Mononuclear cell (primary cell): ENCODE measurements around the gene PGAP3. TPM values are rescaled to one million over a fixed set of nuclear protein-coding genes. Genes with fewer than 3 reads are reported as not detected.

Experiments
- H3K27me3 ChIP-seq: 2 replicates; pipeline ENCODE4 v1.6.0; 2011; ENCODE audit warnings: low read length, control low read depth; ENCODE audit not compliant: insufficient read depth
- H3K4me1 ChIP-seq: 2 replicates; pipeline ENCODE4 v1.5.1; 2011; ENCODE audit warnings: mild to moderate bottlenecking, low read length, control low read depth; ENCODE audit not compliant: insufficient read depth
- H3K4me3 ChIP-seq: 2 replicates; pipeline ENCODE4 v1.5.1; 2011; ENCODE audit warnings: mild to moderate bottlenecking, low read length, moderate library complexity
- H3K9me3 ChIP-seq: 2 replicates; pipeline ENCODE4 v1.5.1; 2011; ENCODE audit warnings: low read depth, mild to moderate bottlenecking, control low read depth, low read length
- total RNA-seq: library from RNA; depleted of rRNA; stranded (reverse); fragments of >200 nt; gene quantifications from one replicate; pipeline ENCODE4 v1.2.3, GENCODE V29; 2012

PGAP3 gene
- total RNA-seq, 1 donor = 6.4 TPM

DNA sequence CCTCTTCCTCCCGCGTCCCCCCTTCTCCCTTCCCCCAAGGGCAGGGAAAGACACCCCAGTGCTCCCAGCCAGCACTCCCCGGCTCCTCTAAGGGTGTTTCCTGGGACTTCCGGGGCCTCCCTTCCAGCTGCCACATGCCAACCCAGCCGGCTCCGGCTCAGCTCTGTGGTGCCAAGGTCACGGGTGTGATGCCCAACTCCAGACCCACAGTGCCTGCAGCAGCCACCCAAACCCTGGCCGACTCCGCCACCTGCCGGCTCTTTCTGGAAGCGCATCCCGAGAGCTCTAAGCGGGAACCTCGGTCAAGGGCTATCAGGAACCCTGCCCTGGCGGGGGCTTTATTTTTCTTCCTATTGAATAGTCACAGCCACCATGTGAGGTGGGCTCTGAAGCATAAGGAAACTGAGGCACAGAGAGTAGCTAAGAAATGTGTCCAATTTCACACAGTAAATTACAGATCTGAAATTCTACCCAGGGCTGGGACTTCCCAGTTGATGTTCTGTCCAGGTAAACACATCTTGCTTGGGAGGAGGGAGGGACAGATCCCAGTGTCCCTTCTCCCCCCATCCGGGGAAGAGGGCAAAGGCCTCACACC, 64.4 kb downstream of the PGAP3 start:
- no peaks in the 10 kb centered on the region for H3K9me3 ChIP-seq
- no peak overlapping the region for H3K4me3 ChIP-seq
- peaks cover 25% of the 10 kb centered on the region for H3K4me1 ChIP-seq
- peaks cover 24% of the 10 kb centered on the region for H3K27me3 ChIP-seq

- H3K27me3 ChIP-seq = peaks cover 19% of the 10 kb centered on the region
- H3K4me1 ChIP-seq = peaks cover 30% of the 10 kb centered on the region
- no peaks in the 10 kb centered on the region for H3K9me3 ChIP-seq
- no peak overlapping the region for H3K4me3 ChIP-seq
Measured at GRCh38 chr17:39622380-39623006, 65.4 kb downstream of the PGAP3 start.

GRCh38 chr17:39621523-39622379, 66.1 kb downstream of the PGAP3 start:
- Histone ChIP-seq H3K27me3 (peaks cover 23% of the 10 kb centered on the region), H3K4me3 (no peak overlapping the region), H3K4me1 (peaks cover 33% of the 10 kb centered on the region), H3K9me3 (no peaks in the 10 kb centered on the region)

Other genes with a start within 250 kb of the PGAP3 start
- 23.9 TPM for gene MED1, start 236.8 kb downstream of the PGAP3 start, total RNA-seq
- gene CDK12, start 226.6 kb downstream of the PGAP3 start, total RNA-seq = 91.3 TPM
- gene NEUROD2, start 80.1 kb downstream of the PGAP3 start, total RNA-seq = under 0.01 TPM
- gene PPP1R1B, start 61.1 kb downstream of the PGAP3 start, total RNA-seq = not detected
- 31.8 TPM for gene STARD3, start 50.9 kb downstream of the PGAP3 start, total RNA-seq
- 1.0 TPM for gene TCAP, start 22.7 kb downstream of the PGAP3 start, total RNA-seq
- gene PNMT, start 19.6 kb downstream of the PGAP3 start, total RNA-seq = not detected
- gene ERBB2, start 12.0 kb upstream of the PGAP3 start, total RNA-seq = 10.2 TPM
- gene MIEN1, start 42.5 kb upstream of the PGAP3 start, total RNA-seq = 21.6 TPM
- gene GRB7, start 49.9 kb upstream of the PGAP3 start, total RNA-seq = not detected
- 47.5 TPM for gene IKZF3, start 176.3 kb upstream of the PGAP3 start, total RNA-seq
- not detected for gene ZPBP2, start 180.1 kb upstream of the PGAP3 start, total RNA-seq
- gene GSDMB, start 230.6 kb upstream of the PGAP3 start, total RNA-seq = 10.7 TPM
- 57.3 TPM for gene ORMDL3, start 239.5 kb upstream of the PGAP3 start, total RNA-seq
- gene LRRC3C, start 239.7 kb upstream of the PGAP3 start, total RNA-seq = not detected